Stimulated activated CD8-positive, alpha-beta memory T cell treated with anti-CD3 and anti-CD28 coated beads, Interleukin-15, amount 100 ng/mL, for 48 hours (primary cell): ENCODE data around the gene ADGRF3.
A peak's percentile ranks its signal among the peaks of the same experiment; 100 is the strongest.
"Not testable (repeated sequence)": the region's sequence is repeated elsewhere in the genome, so short reads cannot be mapped to it uniquely, and the experiment has no call there.

ENCODE experiments used
- DNase-seq, 2 donors: peaks; one replicate each; pipeline ENCODE4 v3.0.0-alpha.2; 2020; ENCODE audit warnings: low read depth in 2 of 2

The ADGRF3 gene

DNA sequence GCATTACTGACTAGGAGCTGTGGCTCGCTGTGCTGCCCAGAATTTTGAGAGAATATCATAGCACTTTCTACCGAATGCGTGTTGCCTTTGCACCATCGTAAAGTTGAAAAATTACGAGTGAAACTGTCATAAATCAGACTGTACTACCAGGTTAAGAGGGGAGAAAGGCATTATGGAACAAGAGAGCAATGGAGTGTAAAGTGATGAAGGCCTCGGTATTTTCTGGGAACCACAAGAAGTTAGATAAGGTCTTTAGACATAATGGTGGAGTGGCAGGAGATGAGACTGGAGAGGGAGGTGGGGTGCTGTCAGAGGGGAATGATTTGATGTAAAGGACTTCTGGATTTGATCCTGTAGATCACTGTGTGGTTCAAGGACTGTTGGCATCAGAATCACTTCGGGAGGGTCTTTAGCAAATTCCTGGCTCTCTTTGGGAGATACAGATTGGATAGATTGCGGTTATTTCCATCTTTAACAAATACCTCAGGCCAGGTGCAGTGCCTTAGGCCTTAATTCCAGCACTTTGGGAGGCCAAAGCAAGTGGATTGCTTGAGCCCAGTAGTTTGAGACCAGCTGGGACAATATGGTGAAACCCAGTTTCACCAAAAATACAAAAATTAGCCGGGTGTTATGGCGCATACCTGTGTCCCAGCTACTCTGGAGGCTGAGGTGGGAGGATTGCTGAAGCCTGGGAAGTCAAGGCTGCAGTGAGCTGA, 4.9 kb upstream of the ADGRF3 start:
- DNase-seq = no peak

GRCh38 chr2:26349690-26350089, 3.1 kb upstream of the ADGRF3 start:
- no peak for DNase-seq

DNA sequence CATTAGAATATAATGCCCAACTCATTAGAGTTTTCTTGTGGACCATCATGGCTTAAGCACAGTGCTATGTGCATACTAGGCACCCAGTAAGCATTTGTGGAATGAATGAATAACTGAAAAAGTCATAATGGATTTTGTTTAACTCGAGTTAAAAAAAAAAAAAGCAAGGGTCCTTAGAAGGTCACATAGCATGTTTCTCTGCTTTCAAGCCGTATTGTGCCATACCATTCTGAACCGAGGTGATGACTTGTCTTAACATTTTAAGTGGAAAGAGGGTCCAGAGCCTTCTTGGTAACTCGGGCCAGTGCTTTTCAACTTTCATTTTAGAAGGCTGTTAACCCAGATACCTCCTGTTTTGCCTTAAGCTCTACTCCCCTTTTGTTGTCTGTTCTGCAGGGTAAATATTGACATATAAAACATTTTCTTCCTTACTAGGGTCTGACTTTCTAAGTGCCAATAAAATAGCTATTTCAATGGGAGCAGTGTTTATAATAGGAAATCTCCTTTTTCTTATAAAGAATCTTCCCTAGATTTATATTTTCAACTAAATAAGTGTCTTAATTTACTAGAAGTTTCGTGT, 787 bp upstream of the ADGRF3 start:
- DNase-seq = no peak

GRCh38 chr2:26345545-26346453, 790 bp downstream of the ADGRF3 start, which contains the start of gene SELENOI:
SELENOI (plus strand) TSS chr2:26346143; CDS start chr2:26346233, 90 bp downstream.
- peak; percentile 99 for DNase-seq

- no peak for DNase-seq
Measured at GRCh38 chr2:26345283-26345544, 1.4 kb downstream of the ADGRF3 start.

GRCh38 chr2:26344581-26345282, 1.9 kb downstream of the ADGRF3 start:
- DNase-seq = no peak

- DNase-seq = no peak
Measured at GRCh38 chr2:26340831-26341230, 5.8 kb downstream of the ADGRF3 start.

- no peak for DNase-seq
Measured at GRCh38 chr2:26337298-26337697, 9.3 kb downstream of the ADGRF3 start.

DNA sequence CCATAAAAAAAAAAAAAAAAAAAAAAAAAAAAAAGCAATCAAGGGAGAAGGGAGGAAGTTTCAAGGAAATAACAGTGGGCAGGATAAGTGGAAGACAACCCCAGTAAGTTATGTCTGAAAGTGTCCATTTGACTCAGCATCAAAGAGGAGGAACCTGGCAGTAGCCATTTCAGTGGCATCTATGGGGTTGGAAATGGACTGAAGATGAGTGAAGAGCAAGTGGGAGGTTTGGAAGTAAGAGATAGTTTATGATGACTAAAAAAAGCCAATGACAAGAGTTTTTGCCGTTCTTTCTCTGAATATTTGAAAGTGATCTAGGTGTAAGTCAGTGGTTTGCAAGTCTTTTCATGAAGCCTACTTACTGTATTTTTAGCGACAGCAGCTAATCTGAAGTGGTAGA, 9.9 kb downstream of the ADGRF3 start:
- DNase-seq = no peak

- no peak for DNase-seq
Measured at GRCh38 chr2:26335231-26335630, 11.4 kb downstream of the ADGRF3 start.

DNA sequence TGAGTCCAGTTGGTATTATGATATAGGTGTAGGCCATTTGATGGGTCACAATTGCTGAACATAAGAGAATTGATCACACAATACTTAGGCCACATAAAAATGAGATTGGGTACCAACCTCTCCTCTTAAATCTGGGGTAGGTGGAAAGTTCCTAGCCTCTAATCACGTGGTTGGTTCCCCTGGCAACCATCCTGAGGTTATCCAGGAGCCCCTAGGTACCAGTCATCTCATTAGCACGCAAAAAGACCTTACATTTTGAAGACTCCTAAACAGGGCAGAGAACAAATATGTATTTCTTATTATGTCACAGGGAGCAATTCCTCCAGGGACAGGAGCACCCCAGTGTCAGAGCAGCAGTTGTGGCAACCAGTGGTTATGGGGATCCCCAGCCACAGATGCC, 13.3 kb downstream of the ADGRF3 start:
- DNase-seq = no peak

DNA sequence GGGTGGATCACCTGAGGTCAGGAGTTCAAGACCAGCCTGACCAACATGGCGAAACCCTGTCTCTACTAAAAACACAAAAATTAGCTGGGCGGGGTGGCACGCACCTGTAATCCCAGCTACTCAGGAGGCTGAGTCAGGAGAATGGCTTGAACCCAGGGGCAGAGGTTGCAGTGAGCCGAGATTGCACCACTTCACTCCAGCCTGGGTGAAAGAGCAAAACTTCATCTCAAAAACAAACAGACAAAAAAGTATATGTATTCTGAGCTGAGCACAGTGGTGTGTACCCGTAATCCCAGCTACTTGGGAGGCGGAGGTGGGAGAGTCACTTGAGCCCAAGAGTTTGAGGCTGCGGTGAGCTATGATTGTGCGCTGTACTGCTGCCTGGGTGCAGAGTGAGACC, 15.3 kb downstream of the ADGRF3 start:
- DNase-seq = not testable (repeated sequence)

GRCh38 chr2:26330604-26331003, 16.0 kb downstream of the ADGRF3 start:
- DNase-seq = no peak

DNA sequence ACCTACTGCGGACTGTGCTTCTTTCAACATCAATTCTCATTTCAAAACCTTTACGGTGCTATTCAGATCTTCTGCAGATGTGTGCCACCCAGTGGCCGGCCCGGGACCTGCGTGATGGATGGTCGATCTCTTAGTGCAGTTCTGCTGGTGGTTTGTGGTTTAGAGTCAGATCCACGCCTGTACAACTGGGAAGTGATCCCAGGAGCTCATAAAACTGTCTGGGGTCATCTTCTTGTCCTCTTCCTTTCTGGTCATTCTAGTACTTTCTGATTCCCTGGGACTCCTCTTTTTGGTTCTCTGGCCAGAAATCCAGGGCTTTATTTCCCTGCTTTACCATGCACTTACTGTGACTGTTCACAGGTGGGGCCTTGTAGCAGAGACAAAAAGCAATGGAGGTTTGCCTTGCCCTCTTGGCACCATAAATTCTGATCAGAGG, 16.5 kb downstream of the ADGRF3 start:
- DNase-seq = peak; percentile 63 to 71

- DNase-seq = not testable (repeated sequence)
Measured at GRCh38 chr2:26329083-26329482, 17.5 kb downstream of the ADGRF3 start.

DNA sequence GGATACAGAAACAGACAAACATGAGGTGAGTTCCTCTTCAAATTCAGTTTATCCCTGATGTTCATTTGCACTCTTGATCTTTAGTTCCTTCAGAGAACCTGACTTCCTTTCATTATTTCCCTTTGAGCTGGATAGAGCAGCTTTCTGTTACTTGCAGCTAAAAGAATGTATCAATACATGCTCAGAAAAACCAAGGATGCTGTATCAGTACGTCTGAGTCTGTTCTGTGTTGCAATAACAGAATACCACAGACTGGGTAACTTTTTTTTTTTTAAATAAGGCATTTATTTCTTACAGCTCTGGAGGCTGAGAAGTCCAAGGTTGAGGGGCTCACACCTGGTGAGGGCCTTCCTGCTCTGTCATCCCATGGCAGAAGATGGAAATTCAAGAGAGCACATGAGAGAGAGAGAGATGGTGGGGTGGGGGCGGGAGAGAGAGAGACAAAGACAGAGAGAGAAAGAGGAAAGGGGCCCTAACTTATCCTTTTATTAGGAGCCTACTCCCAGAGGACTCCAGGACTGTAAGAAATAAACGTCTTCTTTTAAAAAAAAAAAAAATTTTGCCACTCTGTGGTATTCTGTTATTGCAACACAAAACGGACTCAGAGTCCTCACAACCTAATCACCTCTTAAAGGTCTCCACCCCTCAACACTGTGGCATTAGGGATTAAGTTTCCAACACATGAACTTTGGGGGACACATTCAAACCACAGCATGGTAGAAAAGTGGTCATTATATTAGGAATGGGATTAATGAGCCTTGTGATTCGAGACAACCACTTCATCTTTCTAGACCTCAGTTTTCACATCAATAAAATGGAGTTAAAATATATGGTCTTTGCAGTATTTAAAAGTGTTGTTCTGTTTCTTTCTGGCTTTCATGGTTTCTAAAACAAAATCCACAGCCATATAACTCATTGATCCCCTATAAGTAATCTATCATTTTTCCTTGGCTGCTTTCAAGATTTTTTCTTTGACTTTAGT, 19.0 kb downstream of the ADGRF3 start:
- DNase-seq = no peak

DNA sequence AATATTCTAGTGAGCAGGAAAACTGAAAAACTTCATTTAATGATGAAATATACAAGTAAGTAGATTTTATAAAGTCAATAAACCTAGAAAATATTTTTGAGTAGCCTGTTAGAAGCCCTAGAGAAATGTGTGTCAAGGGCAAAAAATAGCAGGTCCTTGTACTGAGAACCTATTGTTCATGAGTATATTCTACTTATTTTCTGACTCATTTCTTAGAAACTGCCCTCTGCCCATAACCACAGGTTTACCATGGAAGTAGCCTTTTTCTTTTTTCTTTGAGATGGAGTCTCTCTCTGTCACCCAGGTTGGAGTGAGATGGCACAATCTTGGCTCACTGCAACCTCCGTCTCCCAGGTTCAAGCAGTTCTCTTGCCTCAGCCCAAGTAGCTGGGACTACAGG, 20.1 kb downstream of the ADGRF3 start:
- no peak for DNase-seq

GRCh38 chr2:26325851-26326250, 20.7 kb downstream of the ADGRF3 start:
- no peak for DNase-seq

GRCh38 chr2:26324903-26325302, 21.7 kb downstream of the ADGRF3 start:
- no peak for DNase-seq

DNA sequence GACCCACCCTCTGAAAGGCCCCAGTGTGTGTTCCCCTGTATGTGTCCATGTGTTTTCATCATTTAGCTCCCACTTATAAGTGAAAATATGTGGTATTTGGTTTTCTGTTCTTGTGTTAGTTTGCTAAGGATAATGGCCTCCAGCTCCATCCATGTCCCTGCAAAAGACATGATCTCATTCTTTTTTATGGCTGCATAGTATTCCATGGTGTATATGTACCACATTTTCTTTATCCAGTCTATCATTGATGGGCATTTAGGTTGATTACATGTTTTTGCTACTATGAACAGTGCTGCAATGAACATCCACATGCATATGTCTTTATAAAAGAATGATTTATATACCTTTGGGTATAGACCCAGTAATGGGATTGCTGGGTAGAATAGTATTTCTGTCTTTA, 22.1 kb downstream of the ADGRF3 start:
- DNase-seq = not testable (repeated sequence)

GRCh38 chr2:26318950-26319349, 27.6 kb downstream of the ADGRF3 start:
- no peak for DNase-seq
